GM19455 (cell line): ENCODE results near the gene PHF12.

Experiments
- ATAC-seq: cut with Tn5 transposase; IDR thresholded peaks from one replicate; pipeline ENCODE4 v1.9.1; 2021; ENCODE audit not compliant: unreplicated experiment

PHF12 gene

GRCh38 chr17:28975646-28976045 is 24.3 kb upstream of the PHF12 start:
- no peak for ATAC-seq

GRCh38 chr17:28975031-28975430 is 23.7 kb upstream of the PHF12 start:
- ATAC-seq: no peak

GRCh38 chr17:28974451-28974850 is 23.1 kb upstream of the PHF12 start:
- ATAC-seq: no peak

GRCh38 chr17:28973425-28973824 is 22.1 kb upstream of the PHF12 start:
- ATAC-seq: no peak

- ATAC-seq: no peak
These were observed 21.1 kb upstream of the PHF12 start for GRCh38 chr17:28972437-28972836.

- no peak for ATAC-seq
These were observed 19.6 kb upstream of the PHF12 start for GRCh38 chr17:28970879-28971278.

- no peak for ATAC-seq
These were observed 18.5 kb upstream of the PHF12 start for GRCh38 chr17:28969706-28970393.

- no peak for ATAC-seq
These were observed 17.6 kb upstream of the PHF12 start for GRCh38 chr17:28968914-28969295.

- ATAC-seq: no peak
These were observed 17.1 kb upstream of the PHF12 start for GRCh38 chr17:28968231-28968913.

GRCh38 chr17:28967221-28968135 is 16.2 kb upstream of the PHF12 start:
- no peak for ATAC-seq

- ATAC-seq: no peak
These were observed 12.5 kb upstream of the PHF12 start for GRCh38 chr17:28963841-28964240.

- no peak for ATAC-seq
These were observed 11.8 kb upstream of the PHF12 start for GRCh38 chr17:28963055-28963611.

- ATAC-seq: no peak
These were observed 10.1 kb upstream of the PHF12 start for GRCh38 chr17:28961391-28961790.

- ATAC-seq: no peak
These were observed 9.1 kb upstream of the PHF12 start for GRCh38 chr17:28960256-28961061.

GRCh38 chr17:28959471-28959871 is 8.2 kb upstream of the PHF12 start:
- ATAC-seq: no peak

GRCh38 chr17:28958820-28959455 is 7.6 kb upstream of the PHF12 start:
- no peak for ATAC-seq

- no peak for ATAC-seq
These were observed 6.7 kb upstream of the PHF12 start for GRCh38 chr17:28957992-28958355.

GRCh38 chr17:28957277-28957991 is 6.1 kb upstream of the PHF12 start:
- no peak for ATAC-seq

GRCh38 chr17:28956861-28957260 is 5.5 kb upstream of the PHF12 start:
- no peak for ATAC-seq

GRCh38 chr17:28956112-28956511 is 4.8 kb upstream of the PHF12 start:
- ATAC-seq: no peak
